DND-41 (cell line): ENCODE results near the gene SLC12A8.

Experiments
- CTCF ChIP-seq: IDR thresholded peaks from 2 replicates; pipeline ENCODE4 v1.5.1; 2012; ENCODE audit warnings: borderline replicate concordance, low read length, moderate library complexity, mild to moderate bottlenecking; ENCODE audit not compliant: poor library complexity, severe bottlenecking; ENCODE audit errors: extremely low read depth
- EZH2 ChIP-seq: IDR thresholded peaks from 3 replicates; pipeline ENCODE4 v1.6.1; 2012; ENCODE audit warnings: borderline replicate concordance, low read depth, mild to moderate bottlenecking, moderate library complexity, low read length, inconsistent platforms; ENCODE audit not compliant: severe bottlenecking

DNA sequence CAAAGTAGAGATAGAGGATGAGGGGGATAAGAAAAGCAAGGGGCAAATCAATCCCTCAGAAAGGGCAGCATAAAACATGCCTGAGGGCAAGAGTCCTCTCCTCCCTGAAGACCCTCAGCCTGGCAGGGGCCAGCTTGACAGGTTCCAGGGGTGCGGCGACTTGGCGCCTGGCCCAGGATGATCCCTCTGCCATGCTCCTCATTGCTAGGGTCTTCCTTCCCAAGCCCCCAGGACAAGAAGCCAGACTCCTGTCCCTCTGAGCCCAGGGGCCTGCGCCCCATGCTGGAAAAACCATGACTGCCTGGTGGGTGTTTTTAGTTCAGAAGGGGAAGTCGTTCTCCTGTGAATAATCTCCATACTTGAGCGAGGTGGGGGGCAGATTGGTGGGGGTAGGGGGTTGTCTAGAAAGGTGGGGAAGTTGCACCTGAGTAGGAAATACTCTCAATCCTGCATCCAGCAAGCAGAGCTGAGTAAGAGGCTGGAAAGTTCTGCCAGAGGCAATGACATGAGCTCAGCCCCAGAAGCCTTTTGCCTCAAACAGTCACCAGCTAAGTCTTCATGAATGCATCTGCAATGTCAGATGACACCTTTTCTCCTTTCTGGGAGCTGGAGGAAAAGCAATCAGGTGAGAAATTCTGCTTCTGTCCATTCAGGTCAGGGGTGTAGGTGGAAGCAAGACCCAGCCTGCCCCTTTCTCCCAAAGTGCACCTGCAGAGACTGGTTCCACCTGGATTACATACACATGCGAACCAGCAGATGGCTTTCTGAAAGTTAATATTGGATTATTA, 18.3 kb downstream of the SLC12A8 start:
- TF ChIP-seq CTCF (no peak), EZH2 (no peak)
